Mucosa of gallbladder (tissue), 1 donor: ENCODE results near the gene MARF1. TPM values are rescaled to one million over a fixed set of nuclear protein-coding genes. Genes with fewer than 3 reads are reported as not detected.
"Not testable (repeated sequence)": the region's sequence is repeated elsewhere in the genome, so short reads cannot be mapped to it uniquely, and the experiment has no call there.

Experiments used
- DNase-seq: peaks from one replicate; pipeline ENCODE4 v3.0.0-alpha.2; 2020; ENCODE audit warnings: low spot score
- total RNA-seq: library from RNA; stranded (reverse); gene quantifications from one replicate; pipeline ENCODE4 v1.2.1, GENCODE V29; 2021
- donor health status: DM: no; HTN: no; CAD: no.

The MARF1 gene
- total RNA-seq, 1 donor from 2014 or later, result 92.6 TPM

- DNase-seq, result no peak
Measured at GRCh38 chr16:15621889-15622288, 21.1 kb downstream of the MARF1 start.

- DNase-seq, result no peak
Measured at GRCh38 chr16:15621456-15621855, 21.5 kb downstream of the MARF1 start.

DNA sequence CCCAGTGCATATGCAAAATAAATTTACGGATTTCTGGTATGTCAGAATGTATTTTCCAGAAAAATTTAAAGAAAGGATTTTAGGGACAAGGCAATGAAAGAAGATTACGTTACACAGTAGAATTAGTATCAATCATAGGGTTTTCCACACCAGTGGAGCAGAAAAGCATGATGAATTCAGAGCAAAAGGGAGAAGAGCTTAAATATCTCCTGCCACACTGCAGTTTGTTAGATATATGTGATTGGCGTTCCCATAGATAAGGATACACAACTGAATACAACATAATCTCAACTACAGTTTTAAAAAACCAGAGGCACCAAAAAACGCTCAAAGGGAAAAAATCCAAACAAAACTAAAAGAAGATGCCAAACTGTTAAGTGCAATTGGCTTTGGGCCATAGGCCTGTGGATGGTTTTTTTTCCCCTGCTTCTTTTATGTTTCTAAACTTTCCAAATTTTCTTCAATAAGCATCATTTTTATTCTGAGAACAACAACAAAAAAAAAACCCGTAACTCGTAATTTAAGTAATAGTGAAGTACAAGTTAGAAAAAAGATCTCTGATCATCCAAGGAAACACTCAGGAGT, 22.3 kb downstream of the MARF1 start:
- DNase-seq, result no peak

DNA sequence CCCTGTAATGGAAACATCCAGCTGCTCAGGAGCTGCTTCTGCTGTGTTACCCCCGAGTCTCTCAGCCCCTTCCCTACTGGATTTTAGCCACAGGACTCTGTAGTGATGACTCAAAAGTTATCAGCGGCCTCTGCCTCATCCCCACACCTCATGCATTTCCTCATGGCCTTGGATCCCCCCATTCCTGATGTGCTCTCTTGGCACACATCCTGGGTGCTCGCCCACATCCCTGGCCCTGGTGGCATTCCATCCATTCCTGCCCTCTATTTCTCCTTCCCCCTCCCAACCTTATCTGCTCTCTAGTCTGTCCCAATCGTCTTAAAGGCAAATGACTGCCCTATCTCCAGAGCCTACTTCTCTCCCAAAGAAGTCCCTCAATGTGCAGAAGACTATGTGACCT, 24.6 kb downstream of the MARF1 start:
- no peak for DNase-seq

DNA sequence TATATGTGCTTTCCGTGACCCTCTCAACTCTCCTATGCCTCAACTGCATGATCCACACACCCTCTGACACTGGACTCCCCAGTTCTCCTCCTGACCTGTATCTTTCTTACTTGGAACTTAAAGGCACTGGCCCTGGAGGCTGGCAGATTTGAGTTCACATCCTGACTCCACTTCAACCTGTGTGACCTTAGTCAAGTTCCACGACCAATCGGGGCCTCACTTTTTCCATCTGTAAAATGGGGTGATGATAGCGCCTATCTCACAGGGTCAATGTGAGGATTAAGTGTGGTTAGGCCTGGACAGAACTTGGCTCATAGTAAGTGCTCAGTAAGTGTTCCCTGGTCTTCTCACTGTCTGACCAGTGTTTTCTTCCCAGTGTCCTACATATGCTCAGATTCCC, 25.1 kb downstream of the MARF1 start:
- no peak for DNase-seq

DNA sequence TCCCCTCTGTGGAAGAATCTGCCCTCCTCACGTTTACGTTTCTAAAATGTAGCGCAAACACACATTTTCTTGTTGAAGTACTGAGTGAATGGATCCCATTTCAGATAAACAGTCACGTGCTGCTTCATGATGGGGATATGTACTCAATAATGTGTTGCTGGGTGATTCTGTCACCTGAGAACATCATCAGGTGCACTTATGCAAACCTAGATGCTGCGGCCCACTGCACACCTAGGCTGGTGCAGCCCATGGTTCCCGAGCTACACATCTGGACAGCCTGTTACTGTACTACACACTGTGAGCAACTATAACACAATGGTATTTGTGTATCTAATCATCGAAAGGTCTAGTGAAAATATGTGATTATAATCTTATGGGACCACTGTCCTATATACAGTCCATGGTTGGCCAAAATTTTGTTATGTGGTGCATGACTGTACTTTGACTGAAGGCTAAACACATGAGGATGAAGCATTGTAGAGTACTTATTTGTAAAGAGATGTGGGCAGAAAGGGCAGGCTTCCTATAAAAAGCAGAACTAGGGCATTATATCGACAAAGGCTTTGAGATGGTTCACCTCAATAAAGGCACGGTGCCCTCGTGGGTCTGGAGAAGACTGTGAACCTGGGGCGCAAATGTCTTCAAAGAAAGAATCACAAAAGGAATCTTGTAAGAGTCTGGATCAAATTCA, 26.3 kb downstream of the MARF1 start:
- DNase-seq, result no peak

GRCh38 chr16:15616012-15616411, 26.9 kb downstream of the MARF1 start:
- DNase-seq, result no peak

- DNase-seq, result no peak
Measured at GRCh38 chr16:15613676-15614075, 29.3 kb downstream of the MARF1 start.

GRCh38 chr16:15611610-15612009, 31.3 kb downstream of the MARF1 start:
- no peak for DNase-seq

DNA sequence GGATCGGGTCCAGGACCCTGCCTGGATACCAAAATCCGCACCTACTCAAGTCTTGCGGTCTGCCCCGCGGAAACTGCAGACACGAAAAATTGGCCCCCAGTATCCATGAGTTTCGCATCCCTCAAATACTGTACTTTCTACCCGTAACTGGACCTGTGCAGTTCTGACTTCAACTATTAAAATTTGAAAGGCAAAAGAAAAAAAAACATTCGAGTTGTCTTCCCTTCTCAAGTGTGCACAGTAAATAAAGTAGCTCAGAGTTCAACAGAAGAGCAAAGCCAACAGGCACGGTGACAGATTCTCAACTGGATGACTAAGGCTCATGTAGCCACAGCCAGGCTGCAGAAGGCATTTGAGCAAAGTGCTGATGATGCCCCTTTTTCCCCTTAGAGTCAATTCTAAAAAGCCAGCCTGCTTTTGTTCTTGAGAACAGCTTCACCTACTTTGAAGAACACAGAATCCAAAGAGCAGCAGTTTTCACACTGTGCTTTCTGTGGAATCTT, 32.5 kb downstream of the MARF1 start:
- no peak for DNase-seq

- DNase-seq, result no peak
Measured at GRCh38 chr16:15609286-15609649, 33.7 kb downstream of the MARF1 start.

- DNase-seq, result no peak
Measured at GRCh38 chr16:15608398-15609285, 34.3 kb downstream of the MARF1 start.

- DNase-seq, result no peak
Measured at GRCh38 chr16:15607700-15608396, 35.1 kb downstream of the MARF1 start.

- not testable (repeated sequence) for DNase-seq
Measured at GRCh38 chr16:15607221-15607699, 35.7 kb downstream of the MARF1 start.

- no peak for DNase-seq
Measured at GRCh38 chr16:15606518-15607220, 36.3 kb downstream of the MARF1 start.

DNA sequence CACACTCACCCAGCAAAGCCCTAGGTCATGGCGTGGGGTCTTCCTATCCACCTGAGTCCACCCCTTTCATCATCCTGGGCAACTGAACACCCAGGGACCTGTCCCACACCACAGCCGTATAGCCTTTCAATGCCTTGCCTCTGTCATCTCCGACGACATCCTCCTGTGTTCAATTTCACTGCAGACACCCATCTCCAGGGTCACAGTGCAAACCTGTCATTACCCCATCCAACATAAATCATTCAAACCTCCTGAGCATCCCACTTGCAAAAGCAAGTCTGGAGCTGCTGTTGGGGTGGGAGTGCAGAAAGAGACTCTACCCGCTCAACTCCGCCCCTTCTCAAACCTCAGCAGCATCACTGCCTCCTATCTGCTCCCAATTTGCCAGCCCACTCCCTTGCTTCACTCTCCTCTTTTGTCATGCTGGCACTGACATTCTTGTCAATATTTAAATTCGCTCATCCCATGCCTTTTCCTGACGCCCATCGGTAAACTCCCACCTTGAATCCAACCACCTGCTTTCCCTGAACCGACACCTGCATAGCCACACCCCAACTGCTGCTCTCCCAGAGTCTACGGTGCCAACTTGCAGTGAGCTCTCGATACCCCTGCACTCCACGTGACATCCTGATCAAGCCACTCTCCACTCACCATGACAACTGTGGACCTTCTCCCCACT, 37.0 kb downstream of the MARF1 start:
- no peak for DNase-seq

DNA sequence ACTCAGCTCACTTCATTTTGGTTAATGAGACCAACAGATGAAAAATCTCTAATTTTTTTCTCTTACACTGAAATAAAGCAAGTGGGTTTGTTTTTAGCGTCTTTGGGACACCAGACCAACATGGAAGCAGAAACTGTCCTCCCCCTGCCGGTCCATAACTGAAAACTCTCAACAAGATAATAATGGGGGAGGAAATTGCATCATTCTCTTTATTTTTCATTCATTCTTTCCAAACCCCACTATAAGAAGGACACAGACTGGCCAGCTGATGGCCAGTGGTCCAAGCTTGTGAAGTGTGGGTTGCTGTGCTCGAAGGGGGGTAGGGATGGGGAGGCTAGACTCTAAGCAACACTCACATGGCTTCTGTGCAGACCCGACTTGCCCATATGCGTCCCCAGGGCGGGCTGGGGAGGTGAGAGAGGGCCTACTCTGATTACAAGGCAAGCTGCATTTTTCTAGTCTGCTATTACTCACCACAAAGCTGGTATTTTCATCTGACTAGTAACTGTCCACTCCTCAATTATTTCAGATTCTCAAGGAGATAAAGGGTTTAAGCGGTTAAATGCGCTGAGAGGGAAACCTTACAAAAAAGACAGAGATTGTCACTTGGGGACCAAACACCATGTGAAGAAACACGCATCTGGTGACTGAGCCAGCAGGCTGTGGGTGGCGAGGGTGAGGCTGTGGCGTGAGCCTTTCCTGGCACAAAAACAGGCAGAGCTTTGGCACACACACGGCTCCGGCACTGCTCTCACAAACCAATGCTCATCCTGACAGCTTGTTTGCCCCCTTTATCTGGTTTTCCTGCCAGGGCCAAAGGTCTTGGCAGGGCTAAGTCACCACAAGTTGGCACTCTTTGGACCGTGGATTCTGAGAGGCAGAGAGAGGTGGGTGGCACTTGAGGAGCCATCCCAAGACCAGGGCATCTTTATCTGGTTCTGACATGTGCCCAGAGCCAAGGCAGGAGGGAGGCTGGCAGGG, 38.2 kb downstream of the MARF1 start:
- DNase-seq, result no peak

- no peak for DNase-seq
Measured at GRCh38 chr16:15602285-15603044, 40.5 kb downstream of the MARF1 start.
